ENCODE data around the gene USP32.

DNA sequence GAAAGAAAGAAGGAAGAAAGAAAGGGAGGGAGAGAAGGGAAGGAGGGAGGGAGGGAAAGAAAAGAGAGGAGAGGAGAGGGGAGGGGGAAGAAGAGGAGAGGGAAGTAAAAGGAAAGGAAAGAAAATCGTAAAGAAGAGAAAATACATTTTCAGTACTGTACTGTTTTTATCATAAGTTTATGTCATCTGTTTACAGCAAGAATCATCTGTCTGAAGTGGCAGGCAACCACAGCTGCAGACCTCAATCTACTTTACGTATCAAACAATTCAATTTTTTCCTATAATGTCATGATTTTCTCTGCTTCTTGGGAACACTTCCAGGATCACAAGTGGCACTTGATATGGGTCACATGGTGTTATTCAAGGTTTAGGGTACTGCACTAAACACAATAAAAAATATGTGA is 58.3 kb downstream of the USP32 start:
- TF ChIP-seq, protein P1, sequence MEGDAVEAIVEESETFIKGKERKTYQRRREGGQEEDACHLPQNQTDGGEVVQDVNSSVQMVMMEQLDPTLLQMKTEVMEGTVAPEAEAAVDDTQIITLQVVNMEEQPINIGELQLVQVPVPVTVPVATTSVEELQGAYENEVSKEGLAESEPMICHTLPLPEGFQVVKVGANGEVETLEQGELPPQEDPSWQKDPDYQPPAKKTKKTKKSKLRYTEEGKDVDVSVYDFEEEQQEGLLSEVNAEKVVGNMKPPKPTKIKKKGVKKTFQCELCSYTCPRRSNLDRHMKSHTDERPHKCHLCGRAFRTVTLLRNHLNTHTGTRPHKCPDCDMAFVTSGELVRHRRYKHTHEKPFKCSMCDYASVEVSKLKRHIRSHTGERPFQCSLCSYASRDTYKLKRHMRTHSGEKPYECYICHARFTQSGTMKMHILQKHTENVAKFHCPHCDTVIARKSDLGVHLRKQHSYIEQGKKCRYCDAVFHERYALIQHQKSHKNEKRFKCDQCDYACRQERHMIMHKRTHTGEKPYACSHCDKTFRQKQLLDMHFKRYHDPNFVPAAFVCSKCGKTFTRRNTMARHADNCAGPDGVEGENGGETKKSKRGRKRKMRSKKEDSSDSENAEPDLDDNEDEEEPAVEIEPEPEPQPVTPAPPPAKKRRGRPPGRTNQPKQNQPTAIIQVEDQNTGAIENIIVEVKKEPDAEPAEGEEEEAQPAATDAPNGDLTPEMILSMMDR (IDR thresholded peaks at IDR 0.05): no peak
- no peak for TF ChIP-seq POLR2A (IDR thresholded peaks at IDR 0.05)
